Measurements from ENCODE around the gene PRXL2A.

The PRXL2A gene

GRCh38 chr10:80477813-80478212 is 69.5 kb downstream of the PRXL2A start:
- TF ChIP-seq POLR2AphosphoS5 (IDR thresholded peaks at IDR 0.05; ENCODE audit: low read depth, low read length) (no peak), TAF1 (IDR thresholded peaks at IDR 0.05; ENCODE audit: borderline replicate concordance, insufficient read depth, low read length) (no peak), FOXP2 (optimal IDR thresholded peaks at IDR 0.05; ENCODE audit: borderline replicate concordance, extremely low read depth, extremely low read length, insufficient read depth) (no peak), REST (IDR thresholded peaks at IDR 0.05; ENCODE audit: insufficient read depth in 1 of 2, low read depth in 2 of 2, low read length in 2 of 2) (no peak), SIN3A (IDR thresholded peaks at IDR 0.05; ENCODE audit: borderline replicate concordance, insufficient read depth, low read length) (no peak; the same call in 1 of the 2 replicates)

- TF ChIP-seq SIN3A (IDR thresholded peaks at IDR 0.05; ENCODE audit: borderline replicate concordance, insufficient read depth, low read length) (no peak), REST (IDR thresholded peaks at IDR 0.05; ENCODE audit: insufficient read depth in 1 of 2, low read depth in 2 of 2, low read length in 2 of 2) (no peak), FOXP2 (optimal IDR thresholded peaks at IDR 0.05; ENCODE audit: borderline replicate concordance, extremely low read depth, extremely low read length, insufficient read depth) (no peak), TAF1 (IDR thresholded peaks at IDR 0.05; ENCODE audit: borderline replicate concordance, insufficient read depth, low read length) (no peak), POLR2AphosphoS5 (IDR thresholded peaks at IDR 0.05; ENCODE audit: low read depth, low read length) (no peak)
Observed at GRCh38 chr10:80480852-80481251, 72.5 kb downstream of the PRXL2A start.

- TF ChIP-seq TAF1 (IDR thresholded peaks at IDR 0.05; ENCODE audit: borderline replicate concordance, insufficient read depth, low read length) = no peak
- no peak for TF ChIP-seq POLR2AphosphoS5 (IDR thresholded peaks at IDR 0.05; ENCODE audit: low read depth, low read length)
- no peak for TF ChIP-seq SIN3A (IDR thresholded peaks at IDR 0.05; ENCODE audit: borderline replicate concordance, insufficient read depth, low read length)
- no peak for TF ChIP-seq FOXP2 (optimal IDR thresholded peaks at IDR 0.05; ENCODE audit: borderline replicate concordance, extremely low read depth, extremely low read length, insufficient read depth)
- no peak for TF ChIP-seq REST (IDR thresholded peaks at IDR 0.05; ENCODE audit: insufficient read depth in 1 of 2, low read depth in 2 of 2, low read length in 2 of 2)
Observed at GRCh38 chr10:80484243-80484642, 75.9 kb downstream of the PRXL2A start.

- no peak for TF ChIP-seq SIN3A (IDR thresholded peaks at IDR 0.05; ENCODE audit: borderline replicate concordance, insufficient read depth, low read length)
- TF ChIP-seq TAF1 (IDR thresholded peaks at IDR 0.05; ENCODE audit: borderline replicate concordance, insufficient read depth, low read length) = no peak
- no peak for TF ChIP-seq FOXP2 (optimal IDR thresholded peaks at IDR 0.05; ENCODE audit: borderline replicate concordance, extremely low read depth, extremely low read length, insufficient read depth)
- no peak for TF ChIP-seq REST (IDR thresholded peaks at IDR 0.05; ENCODE audit: insufficient read depth in 1 of 2, low read depth in 2 of 2, low read length in 2 of 2)
- no peak for TF ChIP-seq POLR2AphosphoS5 (IDR thresholded peaks at IDR 0.05; ENCODE audit: low read depth, low read length)
Observed at GRCh38 chr10:80484676-80485075, 76.3 kb downstream of the PRXL2A start.
